HT-29 (cell line): ENCODE measurements around the gene MBTPS1. TPM values are rescaled to one million over a fixed set of nuclear protein-coding genes. Genes with fewer than 3 reads are reported as not detected.

ENCODE experiments used
- DNase-seq: peaks from one replicate; pipeline ENCODE4 v3.0.0-alpha.2; 2015; ENCODE audit warnings: low spot score
- total RNA-seq: library from RNA; depleted of rRNA; stranded (reverse); fragments of >200 nt; shearing (Covaris generic); gene quantifications from 2 replicates; pipeline ENCODE4 v1.2.3, GENCODE V29; 2014; rRNA removed

Gene MBTPS1
- total RNA-seq = 50.1 and 57.4 TPM in 2 replicates

DNA sequence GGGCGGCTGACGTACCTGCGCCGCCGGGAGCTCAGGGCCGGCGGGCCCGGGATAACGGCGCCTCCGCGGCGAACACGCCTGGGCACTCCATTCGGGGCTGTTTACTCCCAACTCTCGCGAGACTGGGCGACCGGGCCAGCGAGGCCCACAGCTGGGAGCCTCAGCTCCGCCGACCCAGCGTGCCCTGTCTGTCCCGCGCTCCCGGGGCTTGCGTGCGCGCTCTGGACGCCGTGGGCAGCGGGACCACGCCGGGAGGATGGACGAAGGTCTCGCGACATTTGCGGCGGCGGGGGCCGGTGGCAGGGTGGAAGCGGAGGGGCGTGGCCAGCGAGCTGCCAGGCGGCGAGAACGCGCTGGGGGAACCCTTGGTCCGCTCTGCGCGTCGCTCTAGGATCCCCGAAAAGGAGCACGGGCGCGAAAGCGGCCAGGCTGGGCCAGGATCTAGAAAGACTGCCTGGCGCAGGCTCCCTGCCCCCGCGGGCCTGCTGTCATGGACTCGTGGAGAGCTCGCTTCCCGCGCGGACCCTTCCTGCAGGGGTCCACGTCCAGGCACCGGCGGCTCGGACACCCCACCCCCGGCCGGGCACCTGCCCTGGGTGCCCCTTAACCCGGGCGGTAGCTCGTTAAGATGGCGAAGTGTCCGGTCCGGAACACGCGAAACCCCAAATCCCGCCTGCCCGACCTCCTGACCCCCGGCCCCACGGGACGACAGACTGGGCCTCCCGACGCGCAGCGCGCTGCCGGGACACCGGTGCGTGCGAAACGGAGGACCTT is at the start of gene MBTPS1:
TSS of gene MBTPS1 (minus strand) at position 223 of the 774 bp plus-strand sequence. CDS start 15,159 bp downstream, outside the sequence.
- DNase-seq = peak; percentile 97

DNA sequence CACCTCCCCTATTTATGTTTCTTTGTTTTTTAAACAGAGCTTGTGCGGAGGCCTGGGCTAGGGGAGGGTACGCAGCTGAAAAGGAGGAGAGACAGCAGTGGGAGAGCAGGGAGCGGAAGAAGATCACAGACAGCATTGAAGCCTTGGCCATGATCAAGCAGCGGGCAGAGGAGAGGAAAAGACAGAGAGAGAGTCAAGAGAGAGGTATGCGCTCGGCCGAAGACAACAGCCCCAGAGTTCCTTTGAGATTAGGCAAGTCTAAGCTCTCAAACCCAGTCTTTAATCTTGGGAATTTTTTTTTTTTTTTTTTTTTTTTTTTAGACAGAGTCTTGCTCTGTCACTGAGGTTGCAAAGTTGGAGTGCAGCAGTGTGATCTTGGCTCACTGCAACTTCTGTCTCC is 49.0 kb upstream of the MBTPS1 start:
- DNase-seq = no peak

DNA sequence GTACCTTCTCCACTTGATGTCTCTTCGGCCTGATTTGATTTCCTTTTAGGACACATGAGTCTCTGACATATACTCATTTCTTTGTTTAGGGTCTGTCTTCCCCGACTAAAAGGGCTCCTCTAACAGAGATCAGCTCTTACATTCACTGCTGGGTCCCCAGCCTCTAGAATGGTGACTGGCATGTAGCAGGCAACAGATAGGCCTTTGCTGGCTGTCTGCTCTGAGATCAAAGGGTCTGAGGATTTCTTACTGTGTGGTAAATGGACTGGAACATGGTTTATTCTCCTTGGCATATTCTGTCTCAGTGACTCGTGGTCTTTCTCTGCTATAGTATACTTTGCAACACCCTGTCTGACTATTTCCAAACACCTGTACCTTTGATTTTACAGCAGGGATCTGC is 45.1 kb upstream of the MBTPS1 start:
- DNase-seq = no peak

DNA sequence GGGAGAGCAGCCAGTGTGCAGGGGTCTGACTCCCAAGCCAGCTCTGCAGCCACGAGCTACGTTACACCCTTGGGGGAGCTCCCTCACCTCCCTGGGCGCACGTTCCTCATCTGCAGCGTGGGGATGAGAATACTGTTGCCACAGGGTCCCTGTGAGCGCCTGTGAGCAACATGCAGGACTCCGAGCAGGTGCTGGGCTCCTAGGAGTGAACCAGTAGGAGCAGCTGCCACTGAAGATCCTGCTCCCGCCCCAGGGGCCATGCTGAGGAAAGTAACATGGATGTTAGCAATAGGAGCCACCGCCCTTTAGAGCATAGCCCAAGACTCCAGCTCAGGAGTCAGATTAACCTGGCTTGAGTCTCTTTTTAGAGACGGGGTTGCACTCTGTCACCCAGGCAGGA is 44.3 kb upstream of the MBTPS1 start:
- no peak for DNase-seq

DNA sequence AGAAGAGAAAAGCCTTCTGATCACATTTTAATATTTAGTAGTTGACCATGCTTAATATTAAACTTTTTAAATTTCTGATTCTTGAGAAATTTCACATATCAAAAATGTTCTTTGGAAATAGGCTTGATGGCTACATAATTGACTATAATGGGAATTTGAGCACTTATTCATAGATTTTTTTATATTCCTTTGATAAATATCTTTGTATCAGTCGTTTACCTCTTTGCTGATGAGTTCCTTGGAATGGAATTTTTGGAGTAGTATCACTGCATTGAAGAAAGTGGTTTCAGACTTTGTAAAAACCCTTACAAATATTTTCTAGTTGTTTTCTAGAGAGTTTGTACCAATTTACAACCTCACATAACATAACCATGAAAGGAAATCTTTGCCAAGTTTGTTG is 43.1 kb upstream of the MBTPS1 start:
- no peak for DNase-seq

GRCh38 chr16:84159007-84159406 is 42.3 kb upstream of the MBTPS1 start:
- DNase-seq = no peak

- DNase-seq = peak; percentile 38
Observed at GRCh38 chr16:84156342-84156784, 39.6 kb upstream of the MBTPS1 start.

DNA sequence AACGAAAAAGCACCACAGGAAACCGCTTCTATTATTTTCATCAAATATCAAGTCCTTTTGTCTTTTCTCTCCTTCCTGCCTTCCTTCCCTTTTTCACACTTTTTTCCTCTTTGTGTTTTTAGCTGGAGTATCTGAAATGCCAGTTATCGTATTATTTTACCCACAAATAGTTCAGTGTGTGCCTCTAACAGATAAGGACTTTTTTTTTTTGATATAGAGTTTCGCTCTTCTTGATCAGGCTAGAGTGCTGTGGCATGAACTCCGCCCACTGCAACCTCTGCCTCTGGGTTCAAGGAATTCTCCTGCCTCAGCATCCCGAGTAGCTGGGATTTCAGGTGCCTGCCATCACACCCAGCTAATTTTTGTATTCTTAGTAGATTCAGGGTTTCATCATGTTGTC is 39.0 kb upstream of the MBTPS1 start:
- DNase-seq = no peak

DNA sequence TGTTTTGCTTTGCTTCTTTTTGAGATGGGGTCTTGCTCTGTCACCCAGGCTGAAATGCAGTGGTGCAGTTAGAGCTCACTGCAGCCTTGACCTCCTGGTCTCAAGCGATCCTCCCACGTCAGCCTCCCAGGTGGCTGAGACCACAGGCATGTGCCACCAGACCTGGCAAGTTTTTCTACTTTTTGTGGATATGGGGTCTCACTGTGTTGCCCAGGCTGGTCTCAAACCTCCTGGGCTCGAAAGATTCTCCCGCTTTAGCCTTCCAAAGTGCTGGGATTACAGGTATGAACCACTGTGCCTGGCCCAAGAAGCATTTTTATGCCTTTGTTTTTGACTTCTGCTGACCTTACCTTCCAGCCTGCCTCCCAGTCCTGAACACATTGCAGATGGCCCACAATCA is 38.5 kb upstream of the MBTPS1 start:
- DNase-seq = no peak

DNA sequence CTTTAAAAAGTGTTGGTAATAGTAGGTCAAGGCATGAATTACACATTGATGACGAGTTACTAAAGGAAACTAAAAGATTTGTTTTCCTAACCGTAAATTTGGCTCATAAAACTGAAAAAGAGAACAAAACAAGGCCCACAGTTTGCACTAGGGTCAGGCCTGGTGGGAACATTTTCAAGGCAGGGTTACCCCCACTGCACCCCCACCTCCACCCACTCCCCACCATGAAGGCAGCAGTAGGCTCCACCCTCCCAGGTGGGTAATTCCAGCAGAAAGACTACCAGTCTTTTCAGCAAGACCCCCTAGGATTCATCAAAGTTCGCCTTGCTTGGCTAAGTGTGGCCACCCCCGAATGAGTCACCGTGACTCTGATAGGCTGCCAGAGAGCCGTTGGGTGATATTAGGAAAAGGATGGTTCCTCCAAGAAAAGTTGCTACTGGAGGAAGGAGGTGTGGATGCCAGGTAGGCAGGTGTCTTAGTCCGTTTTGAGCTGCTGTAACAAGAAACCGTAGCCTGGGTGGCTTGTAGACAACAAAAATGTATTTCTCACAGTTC is 37.0 kb upstream of the MBTPS1 start:
- no peak for DNase-seq

GRCh38 chr16:84150926-84151325 is 34.2 kb upstream of the MBTPS1 start:
- no peak for DNase-seq

- DNase-seq = peak; percentile 89
Observed at GRCh38 chr16:84144859-84145639, 28.3 kb upstream of the MBTPS1 start, which contains the start of the genes DNAAF1 and HSDL1. Gene DNAAF1 (plus strand): TSS chr16:84145308. CDS start chr16:84145441, 133 bp downstream. Gene HSDL1 (minus strand): TSS chr16:84145177. CDS start chr16:84131321, 13,856 bp downstream.

GRCh38 chr16:84144209-84144858 is 27.6 kb upstream of the MBTPS1 start:
- peak; percentile 16 for DNase-seq

DNA sequence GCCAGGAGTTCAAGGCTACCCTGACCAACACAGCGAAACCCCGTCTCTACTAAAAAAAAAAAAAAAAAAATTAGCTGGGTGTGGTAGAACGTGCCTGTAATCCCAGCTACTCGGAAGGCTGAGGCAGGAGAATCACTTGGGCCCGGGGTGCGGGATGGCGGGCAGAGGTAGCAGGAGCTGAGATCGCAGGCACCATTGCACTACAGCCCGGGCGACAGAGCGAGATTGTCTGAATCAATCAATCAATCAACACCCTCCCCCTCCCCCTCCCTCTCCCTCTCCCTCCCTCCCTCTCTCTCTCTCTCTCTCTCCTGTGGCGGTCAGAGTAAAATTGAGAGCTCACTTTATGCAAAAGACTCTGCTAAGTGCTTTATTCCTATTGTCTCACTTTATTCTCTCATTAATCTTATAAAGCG is 27.1 kb upstream of the MBTPS1 start:
- no peak for DNase-seq

DNA sequence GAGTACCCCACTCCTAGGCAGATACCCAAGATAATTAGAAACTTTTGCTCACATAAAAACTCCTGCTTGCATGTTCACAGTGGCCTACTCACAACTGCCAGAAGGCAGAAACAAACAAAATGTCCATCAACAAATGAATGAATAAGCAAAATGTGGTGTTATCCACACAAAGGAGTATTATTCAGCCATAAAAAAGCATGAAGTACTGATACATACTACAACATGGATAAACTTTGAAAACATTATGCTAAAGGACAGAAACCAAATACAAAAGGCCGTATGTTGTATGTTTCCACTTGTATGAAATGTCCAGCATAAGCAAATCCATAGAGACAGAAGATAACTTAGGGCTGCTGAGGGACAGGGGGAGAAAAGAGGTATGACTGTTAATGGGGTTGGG is 26.3 kb upstream of the MBTPS1 start:
- DNase-seq = no peak

DNA sequence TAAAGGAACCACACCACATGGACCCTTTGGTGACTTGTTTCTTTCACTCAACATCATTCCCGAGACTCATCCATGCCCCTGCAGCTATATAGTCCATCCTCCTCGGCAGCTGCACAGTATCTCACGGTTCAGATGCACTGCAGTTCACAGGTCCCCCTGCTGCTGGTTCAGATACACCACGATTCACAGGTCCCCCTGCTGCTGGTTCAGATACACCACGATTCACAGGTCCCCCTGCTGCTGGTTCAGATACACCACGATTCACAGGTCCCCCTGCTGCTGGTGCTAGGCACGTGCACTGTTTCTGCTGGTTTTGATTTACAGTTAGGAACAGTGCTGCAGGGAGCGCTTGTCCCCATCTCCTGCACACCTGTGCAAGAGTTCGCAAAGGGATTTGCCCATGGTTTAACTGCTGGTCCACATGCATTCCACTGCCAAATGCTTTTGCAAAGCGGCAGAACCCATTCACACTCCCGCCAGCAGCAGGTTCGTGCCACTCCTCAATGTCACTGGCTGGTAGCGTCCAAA is 24.5 kb upstream of the MBTPS1 start:
- no peak for DNase-seq

DNA sequence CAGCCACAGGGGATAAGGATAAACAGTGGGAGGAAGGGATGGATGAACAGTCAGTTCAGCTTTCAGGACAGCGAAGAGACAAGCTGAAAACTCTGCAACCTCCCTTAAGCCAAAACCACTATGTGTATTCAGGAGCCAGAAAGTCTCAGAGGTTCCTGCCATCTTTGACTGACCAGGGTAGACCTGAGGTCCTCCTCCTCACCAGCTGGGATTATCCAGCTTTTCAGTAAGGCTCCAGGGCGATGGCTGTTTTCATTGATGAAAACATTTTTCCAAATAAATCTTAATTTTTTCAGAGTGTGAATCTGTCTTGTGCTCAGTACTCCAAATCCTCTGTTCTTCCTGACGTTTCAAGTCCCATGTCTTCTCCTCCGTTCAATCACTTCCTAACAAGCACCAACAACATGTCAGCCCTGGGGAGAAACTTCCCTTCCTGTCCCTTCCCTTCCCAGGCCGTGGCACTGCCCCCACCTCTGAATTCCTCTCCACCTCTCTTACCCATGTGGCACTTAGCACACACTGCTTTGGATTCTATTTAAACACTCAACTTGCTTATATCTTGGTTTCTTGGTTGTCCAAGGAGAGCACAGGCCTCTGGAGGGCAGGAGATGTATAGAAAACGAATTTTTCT is 23.0 kb upstream of the MBTPS1 start:
- no peak for DNase-seq

DNA sequence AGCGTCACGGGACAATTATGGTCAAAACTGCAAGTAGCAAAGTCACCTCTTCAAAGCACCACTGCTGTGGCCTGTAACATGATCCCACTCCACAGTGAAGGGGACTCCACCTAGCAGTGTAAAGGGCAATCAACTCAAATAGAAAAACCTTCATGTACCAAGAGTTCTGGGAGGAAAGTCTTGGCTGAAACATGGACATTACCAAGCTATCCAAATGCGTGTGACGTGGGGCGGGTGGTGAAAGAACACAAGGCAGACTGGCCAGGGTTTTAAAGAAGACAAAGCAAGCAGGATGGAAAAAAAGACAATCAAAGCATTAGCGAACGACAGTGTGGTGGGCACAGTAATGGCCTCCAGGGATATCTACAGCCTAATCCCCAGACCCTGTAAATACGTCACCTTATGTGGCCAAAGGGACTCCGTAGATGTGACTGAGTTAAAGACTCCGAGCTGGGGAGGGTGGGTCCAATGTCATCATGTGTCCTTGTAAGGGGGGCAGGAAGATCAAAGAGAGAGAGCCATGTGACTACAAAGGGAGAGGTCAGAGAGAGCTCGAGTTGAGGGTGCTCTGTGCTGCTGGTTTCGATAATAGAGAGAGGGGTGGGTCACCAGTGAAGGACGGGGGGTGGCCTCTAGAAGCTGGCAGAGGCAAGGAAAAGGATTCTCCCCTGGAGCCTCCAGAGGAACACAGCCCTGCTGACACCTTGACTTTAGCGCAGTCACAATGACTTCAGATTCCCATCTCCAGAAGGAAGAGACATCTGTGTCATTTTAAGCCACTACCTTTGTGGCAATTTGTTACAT is 22.3 kb upstream of the MBTPS1 start:
- DNase-seq = peak; percentile 13

- no peak for DNase-seq
Observed at GRCh38 chr16:84138500-84138823, 21.7 kb upstream of the MBTPS1 start.

- DNase-seq = no peak
Observed at GRCh38 chr16:84137769-84138357, 21.1 kb upstream of the MBTPS1 start.
